H1 (cell line): ENCODE measurements around the gene CNPY3. TPM values are rescaled to one million over a fixed set of nuclear protein-coding genes. Genes with fewer than 3 reads are reported as not detected.

Experiments
- SUZ12 ChIP-seq: fragments of 200-600 bp; sonication (generic); IDR thresholded peaks from 2 replicates; pipeline ENCODE4 v1.6.1; 2012; ENCODE audit warnings: mild to moderate bottlenecking, inconsistent platforms, low read length, moderate library complexity, mixed read lengths
- TBP ChIP-seq: IDR thresholded peaks from 2 replicates; pipeline ENCODE4 v1.6.1; 2011; ENCODE audit warnings: low read depth, low read length, improper control_type of control experiment
- polyA plus RNA-seq, 7 experiments: library from polyadenylated mRNA; depleted of rRNA in 3 of 7; stranded (reverse) in 5 of 7; unstranded in 2 of 7; fragments of >200 nt in 5 of 7; fragments of 200-250 nt in 2 of 7; gene quantifications; 1 replicate in 5 of 7; 2 replicates in 1 of 7; 4 replicates in 1 of 7; pipeline versions ENCODE4 v1.2.1 to v1.2.3, GENCODE V29; 2011 to 2013; ENCODE audit warnings: missing spikeins in 2 of 7, mixed read lengths in 2 of 7
- total RNA-seq: library from RNA; stranded (reverse); fragmentation: NEBNext Ultra II Directional; extraction: Animal tissue kit (Norgen Biotek cat#: 25700); gene quantifications from 2 replicates; pipeline ENCODE4 v1.2.1, GENCODE V29; 2021
- TF ChIP-seq, protein P1 (sequence below): fragments of 300-600 bp; sonication (generic); IDR thresholded peaks from 2 replicates; pipeline ENCODE4 v1.7.1; 2012; ENCODE audit warnings: low read length, moderate library complexity, mild to moderate bottlenecking, inconsistent platforms; ENCODE audit not compliant: insufficient replicate concordance

Gene CNPY3
- total and polyA plus RNA-seq, 2 of the 8 experiments (the other 6 are each of a cell fraction or from before 2014, with no cell fraction given), result 49.6 to 64.5 TPM

DNA sequence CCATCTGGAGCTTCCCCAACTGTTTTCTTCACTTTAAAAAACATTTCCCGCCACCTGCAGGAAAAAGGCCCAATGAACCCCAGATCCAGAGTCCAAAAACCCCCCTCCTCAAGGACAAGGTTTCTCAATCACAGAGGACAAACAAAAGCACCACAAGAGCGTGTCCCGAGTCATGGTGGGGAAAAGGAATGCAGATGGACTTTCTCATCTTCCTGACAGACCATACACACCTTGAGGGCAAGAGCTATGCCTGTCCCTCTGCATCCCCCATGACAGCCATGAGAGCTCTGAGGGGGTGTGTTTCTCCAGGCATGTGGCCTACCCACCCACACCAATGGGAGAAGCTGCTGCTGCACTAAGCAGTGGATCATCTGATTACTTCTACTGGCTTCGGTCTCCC, 40.7 kb downstream of the CNPY3 start (continued):
- TF ChIP-seq, protein P1, sequence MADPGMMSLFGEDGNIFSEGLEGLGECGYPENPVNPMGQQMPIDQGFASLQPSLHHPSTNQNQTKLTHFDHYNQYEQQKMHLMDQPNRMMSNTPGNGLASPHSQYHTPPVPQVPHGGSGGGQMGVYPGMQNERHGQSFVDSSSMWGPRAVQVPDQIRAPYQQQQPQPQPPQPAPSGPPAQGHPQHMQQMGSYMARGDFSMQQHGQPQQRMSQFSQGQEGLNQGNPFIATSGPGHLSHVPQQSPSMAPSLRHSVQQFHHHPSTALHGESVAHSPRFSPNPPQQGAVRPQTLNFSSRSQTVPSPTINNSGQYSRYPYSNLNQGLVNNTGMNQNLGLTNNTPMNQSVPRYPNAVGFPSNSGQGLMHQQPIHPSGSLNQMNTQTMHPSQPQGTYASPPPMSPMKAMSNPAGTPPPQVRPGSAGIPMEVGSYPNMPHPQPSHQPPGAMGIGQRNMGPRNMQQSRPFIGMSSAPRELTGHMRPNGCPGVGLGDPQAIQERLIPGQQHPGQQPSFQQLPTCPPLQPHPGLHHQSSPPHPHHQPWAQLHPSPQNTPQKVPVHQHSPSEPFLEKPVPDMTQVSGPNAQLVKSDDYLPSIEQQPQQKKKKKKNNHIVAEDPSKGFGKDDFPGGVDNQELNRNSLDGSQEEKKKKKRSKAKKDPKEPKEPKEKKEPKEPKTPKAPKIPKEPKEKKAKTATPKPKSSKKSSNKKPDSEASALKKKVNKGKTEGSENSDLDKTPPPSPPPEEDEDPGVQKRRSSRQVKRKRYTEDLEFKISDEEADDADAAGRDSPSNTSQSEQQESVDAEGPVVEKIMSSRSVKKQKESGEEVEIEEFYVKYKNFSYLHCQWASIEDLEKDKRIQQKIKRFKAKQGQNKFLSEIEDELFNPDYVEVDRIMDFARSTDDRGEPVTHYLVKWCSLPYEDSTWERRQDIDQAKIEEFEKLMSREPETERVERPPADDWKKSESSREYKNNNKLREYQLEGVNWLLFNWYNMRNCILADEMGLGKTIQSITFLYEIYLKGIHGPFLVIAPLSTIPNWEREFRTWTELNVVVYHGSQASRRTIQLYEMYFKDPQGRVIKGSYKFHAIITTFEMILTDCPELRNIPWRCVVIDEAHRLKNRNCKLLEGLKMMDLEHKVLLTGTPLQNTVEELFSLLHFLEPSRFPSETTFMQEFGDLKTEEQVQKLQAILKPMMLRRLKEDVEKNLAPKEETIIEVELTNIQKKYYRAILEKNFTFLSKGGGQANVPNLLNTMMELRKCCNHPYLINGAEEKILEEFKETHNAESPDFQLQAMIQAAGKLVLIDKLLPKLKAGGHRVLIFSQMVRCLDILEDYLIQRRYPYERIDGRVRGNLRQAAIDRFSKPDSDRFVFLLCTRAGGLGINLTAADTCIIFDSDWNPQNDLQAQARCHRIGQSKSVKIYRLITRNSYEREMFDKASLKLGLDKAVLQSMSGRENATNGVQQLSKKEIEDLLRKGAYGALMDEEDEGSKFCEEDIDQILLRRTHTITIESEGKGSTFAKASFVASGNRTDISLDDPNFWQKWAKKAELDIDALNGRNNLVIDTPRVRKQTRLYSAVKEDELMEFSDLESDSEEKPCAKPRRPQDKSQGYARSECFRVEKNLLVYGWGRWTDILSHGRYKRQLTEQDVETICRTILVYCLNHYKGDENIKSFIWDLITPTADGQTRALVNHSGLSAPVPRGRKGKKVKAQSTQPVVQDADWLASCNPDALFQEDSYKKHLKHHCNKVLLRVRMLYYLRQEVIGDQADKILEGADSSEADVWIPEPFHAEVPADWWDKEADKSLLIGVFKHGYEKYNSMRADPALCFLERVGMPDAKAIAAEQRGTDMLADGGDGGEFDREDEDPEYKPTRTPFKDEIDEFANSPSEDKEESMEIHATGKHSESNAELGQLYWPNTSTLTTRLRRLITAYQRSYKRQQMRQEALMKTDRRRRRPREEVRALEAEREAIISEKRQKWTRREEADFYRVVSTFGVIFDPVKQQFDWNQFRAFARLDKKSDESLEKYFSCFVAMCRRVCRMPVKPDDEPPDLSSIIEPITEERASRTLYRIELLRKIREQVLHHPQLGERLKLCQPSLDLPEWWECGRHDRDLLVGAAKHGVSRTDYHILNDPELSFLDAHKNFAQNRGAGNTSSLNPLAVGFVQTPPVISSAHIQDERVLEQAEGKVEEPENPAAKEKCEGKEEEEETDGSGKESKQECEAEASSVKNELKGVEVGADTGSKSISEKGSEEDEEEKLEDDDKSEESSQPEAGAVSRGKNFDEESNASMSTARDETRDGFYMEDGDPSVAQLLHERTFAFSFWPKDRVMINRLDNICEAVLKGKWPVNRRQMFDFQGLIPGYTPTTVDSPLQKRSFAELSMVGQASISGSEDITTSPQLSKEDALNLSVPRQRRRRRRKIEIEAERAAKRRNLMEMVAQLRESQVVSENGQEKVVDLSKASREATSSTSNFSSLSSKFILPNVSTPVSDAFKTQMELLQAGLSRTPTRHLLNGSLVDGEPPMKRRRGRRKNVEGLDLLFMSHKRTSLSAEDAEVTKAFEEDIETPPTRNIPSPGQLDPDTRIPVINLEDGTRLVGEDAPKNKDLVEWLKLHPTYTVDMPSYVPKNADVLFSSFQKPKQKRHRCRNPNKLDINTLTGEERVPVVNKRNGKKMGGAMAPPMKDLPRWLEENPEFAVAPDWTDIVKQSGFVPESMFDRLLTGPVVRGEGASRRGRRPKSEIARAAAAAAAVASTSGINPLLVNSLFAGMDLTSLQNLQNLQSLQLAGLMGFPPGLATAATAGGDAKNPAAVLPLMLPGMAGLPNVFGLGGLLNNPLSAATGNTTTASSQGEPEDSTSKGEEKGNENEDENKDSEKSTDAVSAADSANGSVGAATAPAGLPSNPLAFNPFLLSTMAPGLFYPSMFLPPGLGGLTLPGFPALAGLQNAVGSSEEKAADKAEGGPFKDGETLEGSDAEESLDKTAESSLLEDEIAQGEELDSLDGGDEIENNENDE, result no peak
- no peak for TF ChIP-seq TBP
- no peak for TF ChIP-seq SUZ12
